HFF-Myc (cell line): Measurements from ENCODE around the gene POU3F2.

ENCODE experiments used
- DNase-seq: peaks from one replicate; pipeline ENCODE4 v3.0.0-alpha.2; 2011; ENCODE audit warnings: low read depth; ENCODE audit errors: extremely low read depth
- H3K4me3 ChIP-seq: replicated peaks from 2 replicates; pipeline ENCODE4 v1.5.1; 2011; ENCODE audit warnings: low read depth, mild to moderate bottlenecking, control low read depth, low read length
- TF ChIP-seq, protein P1 (sequence below): IDR thresholded peaks from 2 replicates; pipeline ENCODE4 v1.5.1; 2012; ENCODE audit warnings: mild to moderate bottlenecking, low read depth, low read length, control low read depth; ENCODE audit errors: missing control alignments

The POU3F2 gene

GRCh38 chr6:98845211-98846020 is 11.0 kb downstream of the POU3F2 start:
- H3K4me3 ChIP-seq: no peak overlapping the region
- peak; percentile 51 for DNase-seq
- TF ChIP-seq, protein P1, sequence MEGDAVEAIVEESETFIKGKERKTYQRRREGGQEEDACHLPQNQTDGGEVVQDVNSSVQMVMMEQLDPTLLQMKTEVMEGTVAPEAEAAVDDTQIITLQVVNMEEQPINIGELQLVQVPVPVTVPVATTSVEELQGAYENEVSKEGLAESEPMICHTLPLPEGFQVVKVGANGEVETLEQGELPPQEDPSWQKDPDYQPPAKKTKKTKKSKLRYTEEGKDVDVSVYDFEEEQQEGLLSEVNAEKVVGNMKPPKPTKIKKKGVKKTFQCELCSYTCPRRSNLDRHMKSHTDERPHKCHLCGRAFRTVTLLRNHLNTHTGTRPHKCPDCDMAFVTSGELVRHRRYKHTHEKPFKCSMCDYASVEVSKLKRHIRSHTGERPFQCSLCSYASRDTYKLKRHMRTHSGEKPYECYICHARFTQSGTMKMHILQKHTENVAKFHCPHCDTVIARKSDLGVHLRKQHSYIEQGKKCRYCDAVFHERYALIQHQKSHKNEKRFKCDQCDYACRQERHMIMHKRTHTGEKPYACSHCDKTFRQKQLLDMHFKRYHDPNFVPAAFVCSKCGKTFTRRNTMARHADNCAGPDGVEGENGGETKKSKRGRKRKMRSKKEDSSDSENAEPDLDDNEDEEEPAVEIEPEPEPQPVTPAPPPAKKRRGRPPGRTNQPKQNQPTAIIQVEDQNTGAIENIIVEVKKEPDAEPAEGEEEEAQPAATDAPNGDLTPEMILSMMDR: peak; percentile 84

- no peak for DNase-seq
- TF ChIP-seq, protein P1: no peak
- H3K4me3 ChIP-seq: no peak overlapping the region
Observed at GRCh38 chr6:98846021-98846380, 11.6 kb downstream of the POU3F2 start.

- no peak for DNase-seq
- TF ChIP-seq, protein P1: no peak
- no peak overlapping the region for H3K4me3 ChIP-seq
Observed at GRCh38 chr6:98847416-98847778, 13.0 kb downstream of the POU3F2 start.

- no peak for DNase-seq
- H3K4me3 ChIP-seq: no peak overlapping the region
Observed at GRCh38 chr6:98847779-98848538, 13.6 kb downstream of the POU3F2 start.

GRCh38 chr6:98848539-98849242 is 14.3 kb downstream of the POU3F2 start:
- DNase-seq: no peak
- TF ChIP-seq, protein P1: no peak
- no peak overlapping the region for H3K4me3 ChIP-seq

More at GRCh38 chr6:98847779-98848538, 13.6 kb downstream of the POU3F2 start:
- TF ChIP-seq, protein P1: no peak

DNA sequence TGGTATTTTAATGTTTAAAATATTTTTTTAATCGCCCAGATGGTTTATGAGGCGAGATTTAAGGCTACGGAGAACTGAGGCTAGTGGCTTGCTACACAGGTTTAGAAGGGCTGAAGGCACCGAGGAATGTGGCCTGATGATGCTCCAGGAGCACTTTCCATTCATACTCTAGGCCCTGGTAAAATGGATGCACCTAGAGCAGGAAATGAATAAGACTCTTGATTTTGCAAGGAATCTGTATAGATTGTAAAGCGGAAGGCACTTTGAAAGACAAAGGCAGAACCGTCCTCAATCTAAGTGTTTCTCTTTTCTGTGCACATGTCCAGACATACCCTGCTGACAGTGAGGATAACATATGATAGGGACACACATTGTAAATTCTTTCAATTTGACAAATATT is 30.1 kb downstream of the POU3F2 start:
- no peak for DNase-seq
- TF ChIP-seq, protein P1: no peak
- no peak overlapping the region for H3K4me3 ChIP-seq
